Body of pancreas (tissue), 4 donors: ENCODE measurements around the gene USP13. TPM values are rescaled to one million over a fixed set of nuclear protein-coding genes. Genes with fewer than 3 reads are reported as not detected.

Source experiments
- ATAC-seq: fragments of 150-250 bp; one replicate; pipeline ENCODE4 v1.9.1; 2016
- DNase-seq, 4 donors: peaks; one replicate each; pipeline ENCODE4 v3.0.0-alpha.2; 2019
- H3K27ac ChIP-seq, 4 donors: fragments of 200-600 bp; sonication (generic); 1 replicate in 3 of 4; 2 replicates in 1 of 4; pipeline versions ENCODE4 v1.5.1 to v1.6.1; 2016 to 2019; ENCODE audit warnings: mild to moderate bottlenecking in 1 of 4, mixed read lengths in 1 of 4, moderate library complexity in 1 of 4
- H3K27me3 ChIP-seq, 2 donors: fragments of 200-600 bp; sonication (generic); one replicate each; pipeline ENCODE4 v1.6.0; 2016; ENCODE audit warnings: mild to moderate bottlenecking in 1 of 2
- H3K36me3 ChIP-seq, 2 donors: fragments of 200-600 bp; sonication (generic); replicated peaks in 1 of 2; 2 replicates each; pipeline ENCODE4 v1.5.1; 2016; ENCODE audit warnings: low read depth in 2 of 2; ENCODE audit not compliant: insufficient read depth in 1 of 2
- H3K4me1 ChIP-seq: fragments of 200-600 bp; sonication (generic); one replicate; pipeline ENCODE4 v1.6.0; 2016
- H3K4me3 ChIP-seq, 2 donors: fragments of 200-600 bp; sonication (generic); 1 replicate in 1 of 2; 2 replicates in 1 of 2; pipeline ENCODE4 v1.5.1; 2016 to 2019
- H3K9me3 ChIP-seq, 3 donors: fragments of 200-600 bp; sonication (generic); 1 replicate in 2 of 3; 2 replicates in 1 of 3; pipeline ENCODE4 v1.5.1; 2016
- CTCF ChIP-seq, 7 experiments: fragments of 450-650 bp in 4 of 7; fragments of 200-600 bp in 3 of 7; sonication (generic) in 3 of 7; IDR thresholded peaks; one replicate each; pipeline ENCODE4 v1.5.1; 2016 to 2019; ENCODE audit warnings: antibody characterized with exemption in 7 of 7
- POLR2A ChIP-seq, 3 donors: fragments of 450-650 bp; IDR thresholded peaks; one replicate each; pipeline ENCODE4 v1.6.1; 2016; ENCODE audit warnings: antibody characterized with exemption in 3 of 3, mild to moderate bottlenecking in 2 of 3
- WGBS, 2 donors: methylation state at CpG; one replicate each; pipeline ENCODE4 v1.1.5; 2017; 5-methylcytosine and 5-hydroxymethylcytosine counted together
- intact Hi-C: fragments of 100-400 bp; cut with DNase I; formaldehyde crosslinking; loops from one replicate; pipeline ENCODE4 v1.15.1; 2023
- total RNA-seq, 2 donors: library from RNA; depleted of rRNA; stranded (reverse); fragments of >200 nt; gene quantifications; one replicate each; pipeline ENCODE4 v1.1.0, GENCODE V29; 2016

Gene USP13
- total RNA-seq, 2 donors from 2014 or later, result 5.4 to 6.9 TPM

GRCh38 chr3:179695672-179696313 is 43.0 kb downstream of the USP13 start:
- WGBS, 2 donors, result 68 to 79% methylated on average over 4 of the region's 4 CpGs
- Histone ChIP-seq H3K9me3 (no peaks in the 10 kb centered on the region), H3K4me1 (no peaks in the 10 kb centered on the region), H3K36me3 (no peaks in the 10 kb centered on the region), H3K4me3 (no peak overlapping the region), H3K27ac (no peak overlapping the region), H3K27me3 (no peaks in the 10 kb centered on the region)
- intact Hi-C loops, result no loop called here
- ATAC-seq, result no peak
- TF ChIP-seq CTCF (IDR thresholded peaks at IDR 0.05), result no peak
- no peak for TF ChIP-seq POLR2A (IDR thresholded peaks at IDR 0.05)
- DNase-seq, result no peak

- ATAC-seq (no peak), DNase-seq (no peak)
- TF ChIP-seq POLR2A (IDR thresholded peaks at IDR 0.05) (no peak), CTCF (IDR thresholded peaks at IDR 0.05) (no peak)
- Histone ChIP-seq H3K27me3 (no peaks in the 10 kb centered on the region), H3K27ac (no peak overlapping the region), H3K36me3 (no peaks in the 10 kb centered on the region), H3K4me3 (no peak overlapping the region), H3K4me1 (no peaks in the 10 kb centered on the region), H3K9me3 (no peaks in the 10 kb centered on the region)
- intact Hi-C loops, result no loop called here
- 81 to 86% methylated on average over 2 of the region's 2 CpGs for WGBS, 2 donors
Measured at GRCh38 chr3:179697736-179698332, 45.0 kb downstream of the USP13 start.

DNA sequence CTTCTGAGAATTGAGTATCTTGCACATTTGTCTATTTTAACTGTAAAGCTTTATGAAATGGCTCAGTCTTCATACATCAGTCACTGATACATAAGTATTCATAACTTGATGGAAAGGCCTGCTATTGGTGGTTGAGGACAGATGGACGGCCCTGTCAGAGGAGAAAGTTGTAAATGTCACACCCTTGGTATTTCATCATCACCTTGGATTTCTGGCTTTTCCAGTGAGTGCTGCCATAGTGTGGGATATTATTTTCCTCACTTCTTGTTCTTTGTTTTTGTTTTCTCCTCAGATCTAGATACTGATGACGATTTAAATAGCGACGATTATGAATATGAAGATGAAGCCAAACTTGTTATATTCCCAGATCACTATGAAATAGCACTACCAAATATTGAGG is 47.9 kb downstream of the USP13 start:
- 91% methylated on average over 4 of the region's 4 CpGs for WGBS, 2 donors

GRCh38 chr3:179701176-179701827 is 48.5 kb downstream of the USP13 start:
- H3K4me1 ChIP-seq, result no peaks in the 10 kb centered on the region
- no peaks in the 10 kb centered on the region for H3K36me3 ChIP-seq
- ATAC-seq (no peak), DNase-seq (no peak)
- no peaks in the 10 kb centered on the region for H3K9me3 ChIP-seq
- H3K27me3 ChIP-seq, result no peaks in the 10 kb centered on the region
- 85 to 96% methylated on average over 12 of the region's 12 CpGs for WGBS, 2 donors
- TF ChIP-seq POLR2A (IDR thresholded peaks at IDR 0.05) (no peak), CTCF (IDR thresholded peaks at IDR 0.05) (no peak)
- H3K27ac ChIP-seq, result no peak overlapping the region
- intact Hi-C loops, result no loop called here
- H3K4me3 ChIP-seq, result no peak overlapping the region

More for the DNA sequence above, 47.9 kb downstream of the USP13 start:
- intact Hi-C loops, result no loop called here
- H3K9me3 ChIP-seq, result no peaks in the 10 kb centered on the region
- H3K4me3 ChIP-seq, result no peak overlapping the region
- H3K4me1 ChIP-seq, result no peaks in the 10 kb centered on the region
- ATAC-seq (no peak), DNase-seq (no peak)
- H3K27ac ChIP-seq, result no peak overlapping the region
- TF ChIP-seq POLR2A (IDR thresholded peaks at IDR 0.05) (no peak), CTCF (IDR thresholded peaks at IDR 0.05) (no peak)
- no peaks in the 10 kb centered on the region for H3K36me3 ChIP-seq
- H3K27me3 ChIP-seq, result no peaks in the 10 kb centered on the region
